GM12878 (cell line): ENCODE data around the gene GPR31. TPM values are rescaled to one million over a fixed set of nuclear protein-coding genes. Genes with fewer than 3 reads are reported as not detected.

Experiments
- BHLHE40 ChIP-seq, 2 experiments: fragments of 450-650 bp in 1 of 2; IDR thresholded peaks; 2 replicates each; pipeline ENCODE4 v1.6.1; 2011 to 2017; ENCODE audit warnings: low read depth in 2 of 2, borderline replicate concordance in 1 of 2, improper control_type of control experiment in 1 of 2, low read length in 1 of 2, mild to moderate bottlenecking in 1 of 2
- CEBPZ ChIP-seq: fragments of 150-350 bp; IDR thresholded peaks from 2 replicates; pipeline ENCODE4 v1.6.1; 2016; ENCODE audit warnings: low read depth, low read length
- CHD2 ChIP-seq: IDR thresholded peaks from 2 replicates; pipeline ENCODE4 v1.6.1; 2011; ENCODE audit warnings: low read depth, low read length, improper control_type of control experiment, borderline replicate concordance
- CHD4 ChIP-seq: fragments of 200-600 bp; sonication (generic); IDR thresholded peaks from 2 replicates; pipeline ENCODE4 v1.6.1; 2016; ENCODE audit warnings: mild to moderate bottlenecking
- CTCF ChIP-seq, 3 experiments: IDR thresholded peaks in 2 of 3; conservative IDR thresholded peaks in 1 of 3; 2 replicates each; pipeline ENCODE4 v1.5.1; 2011; ENCODE audit warnings: low read depth in 3 of 3, low read length in 3 of 3, mild to moderate bottlenecking in 3 of 3, control low read depth in 2 of 3, moderate library complexity in 2 of 3, inconsistent platforms in 1 of 3, mixed read lengths in 1 of 3; ENCODE audit not compliant: control insufficient read depth in 2 of 3, insufficient read depth in 1 of 3; ENCODE audit errors: extremely low read depth in 1 of 3
- DPF2 ChIP-seq: fragments of 450-650 bp; IDR thresholded peaks from 2 replicates; pipeline ENCODE4 v1.6.1; 2017; ENCODE audit warnings: mild to moderate bottlenecking
- E2F8 ChIP-seq: fragments of 450-650 bp; IDR thresholded peaks from 2 replicates; pipeline ENCODE4 v1.6.1; 2018; ENCODE audit warnings: mild to moderate bottlenecking, low read depth, moderate library complexity; ENCODE audit not compliant: partially characterized antibody
- EGR1 ChIP-seq, 2 experiments: IDR thresholded peaks; 1 replicate in 1 of 2; 2 replicates in 1 of 2; pipeline ENCODE4 v1.6.1; 2011 to 2012; ENCODE audit warnings: low read depth in 2 of 2, low read length in 2 of 2, borderline replicate concordance in 1 of 2, mild to moderate bottlenecking in 1 of 2, moderate library complexity in 1 of 2
- ESRRA ChIP-seq: IDR thresholded peaks from 2 replicates; pipeline ENCODE4 v1.6.1; 2012; ENCODE audit warnings: mild to moderate bottlenecking, low read length, improper control_type of control experiment
- EZH2 ChIP-seq: IDR thresholded peaks from 2 replicates; pipeline ENCODE4 v1.6.1; 2012; ENCODE audit warnings: low read depth, mild to moderate bottlenecking, control low read depth, inconsistent platforms, low read length, borderline replicate concordance; ENCODE audit not compliant: control insufficient read depth
- FOXM1 ChIP-seq: IDR thresholded peaks from 2 replicates; pipeline ENCODE4 v1.6.1; 2012; ENCODE audit warnings: low read depth, mild to moderate bottlenecking, inconsistent platforms, low read length, moderate library complexity
- HDAC6 ChIP-seq: fragments of 200-600 bp; sonication (generic); IDR thresholded peaks from one replicate; pipeline ENCODE4 v1.8.0; 2017; ENCODE audit warnings: antibody characterized with exemption; ENCODE audit not compliant: unreplicated experiment
- JUND ChIP-seq: IDR thresholded peaks from 2 replicates; pipeline ENCODE4 v1.6.1; 2012; ENCODE audit warnings: low read depth, mild to moderate bottlenecking, low read length, improper control_type of control experiment, moderate library complexity
- MAX ChIP-seq: IDR thresholded peaks from 2 replicates; pipeline ENCODE4 v1.6.1; 2012; ENCODE audit warnings: low read depth, low read length, improper control_type of control experiment
- MEF2A ChIP-seq: IDR thresholded peaks from 2 replicates; pipeline ENCODE4 v1.6.1; 2011; ENCODE audit warnings: low read depth, mild to moderate bottlenecking, low read length, moderate library complexity; ENCODE audit not compliant: insufficient read depth
- MTA2 ChIP-seq: fragments of 450-650 bp; IDR thresholded peaks from 2 replicates; pipeline ENCODE4 v1.6.1; 2016; ENCODE audit warnings: low read depth, mild to moderate bottlenecking, moderate library complexity
- MTA3 ChIP-seq: IDR thresholded peaks from 2 replicates; pipeline ENCODE4 v1.6.1; 2012; ENCODE audit warnings: low read length, inconsistent platforms, borderline replicate concordance
- NBN ChIP-seq: fragments of 450-650 bp; IDR thresholded peaks from 2 replicates; pipeline ENCODE4 v1.6.1; 2016
- PAX8 ChIP-seq: fragments of 450-650 bp; IDR thresholded peaks from 2 replicates; pipeline ENCODE4 v1.6.1; 2017; ENCODE audit warnings: mild to moderate bottlenecking, moderate library complexity
- RUNX3 ChIP-seq: IDR thresholded peaks from 2 replicates; pipeline ENCODE4 v1.6.1; 2012; ENCODE audit warnings: low read length, inconsistent platforms
- TCF3 ChIP-seq: IDR thresholded peaks from 2 replicates; pipeline ENCODE4 v1.6.1; 2012; ENCODE audit warnings: low read depth, mild to moderate bottlenecking, low read length, borderline replicate concordance; ENCODE audit not compliant: insufficient read depth
- ZNF622 ChIP-seq: fragments of 450-650 bp; IDR thresholded peaks from 2 replicates; pipeline ENCODE4 v1.6.1; 2017; ENCODE audit warnings: mild to moderate bottlenecking, inconsistent platforms
- polyA plus RNA-seq, 11 experiments: library from polyadenylated mRNA; depleted of rRNA in 4 of 11; unstranded in 6 of 11; stranded (reverse) in 5 of 11; fragments of >200 nt; fragmentation: Nextera tagmentation in 4 of 11; fragmentation: Illumina TruSeq in 1 of 11; extraction: Ambion mirVana in 4 of 11; extraction: Trizol in 1 of 11; gene quantifications; 1 replicate in 1 of 11; 2 replicates in 10 of 11; pipeline versions ENCODE4 v1.2.1 to v1.2.3, GENCODE V29; 2011 to 2016; ENCODE audit warnings: inconsistent platforms in 2 of 11, missing spikeins in 2 of 11, low read depth in 1 of 11
- total RNA-seq, 4 experiments: library from RNA; depleted of rRNA in 3 of 4; stranded (reverse); fragments of >200 nt in 3 of 4; fragmentation: Illumina TruSeq in 1 of 4; extraction: Trizol in 1 of 4; gene quantifications; 2 replicates each; pipeline versions ENCODE4 v1.2.1 to v1.2.3, GENCODE V29; 2013 to 2021

Gene GPR31
- total and polyA plus RNA-seq, 10 of the 15 experiments (the other 5 are each of a cell fraction or from before 2014, with no cell fraction given), result not detected

GRCh38 chr6:167141667-167142432 lies 15.9 kb downstream of the GPR31 start (continued):
- TF ChIP-seq HDAC6, result no peak
- no peak for TF ChIP-seq MTA3
- TF ChIP-seq MTA2, result no peak
- TF ChIP-seq RUNX3, result no peak
- no peak for TF ChIP-seq CEBPZ
- TF ChIP-seq E2F8, result no peak
- TF ChIP-seq BHLHE40 (IDR thresholded peaks at IDR 0.05; ENCODE audit: borderline replicate concordance in 1 of 2, low read depth in 2 of 2, low read length in 1 of 2), result peak in 1 of 2 experiments; percentile 33; a peak in 2 of 4 replicates
- TF ChIP-seq TCF3, result peak; percentile 69; the same call in 1 of the 2 replicates
- no peak for TF ChIP-seq PAX8
- no peak for TF ChIP-seq CHD2
- no peak for TF ChIP-seq CHD4
- no peak for TF ChIP-seq MEF2A
- 0 out of 2 replicates have a peak, but pooled peaks have one; percentile 26 for TF ChIP-seq FOXM1
- no peak for TF ChIP-seq EGR1 (IDR thresholded peaks at IDR 0.05; ENCODE audit: borderline replicate concordance in 1 of 2, low read depth in 2 of 2, low read length in 2 of 2)
- no peak for TF ChIP-seq ESRRA
- no peak for TF ChIP-seq NBN
- TF ChIP-seq MAX, result no peak
- TF ChIP-seq CTCF (IDR thresholded peaks at IDR 0.05 in 2 of 3, conservative IDR thresholded peaks at IDR 0.05 in 1 of 3; ENCODE audit: control insufficient read depth in 2 of 3, extremely low read depth in 1 of 3, insufficient read depth in 1 of 3, low read depth in 3 of 3, low read length in 3 of 3), result peak; percentile 94 to 98 (median 96); a peak in 5 of 6 replicates
- no peak for TF ChIP-seq JUND
- 0 out of 2 replicates have a peak, but pooled peaks have one; percentile 11 for TF ChIP-seq DPF2
- no peak for TF ChIP-seq EZH2
- no peak for TF ChIP-seq ZNF622
